Breast epithelium (tissue), 4 donors: ENCODE results near the gene KLC1. TPM values are rescaled to one million over a fixed set of nuclear protein-coding genes. Genes with fewer than 3 reads are reported as not detected.

ENCODE experiments used
- DNase-seq, 2 donors: peaks; one replicate each; pipeline ENCODE4 v3.0.0-alpha.2; 2019; ENCODE audit warnings: low spot score in 2 of 2
- H3K27ac ChIP-seq, 2 donors: fragments of 200-600 bp; sonication (generic) in 1 of 2; one replicate each; pipeline ENCODE4 v1.5.1; 2016 to 2019; ENCODE audit warnings: mild to moderate bottlenecking in 1 of 2
- H3K27me3 ChIP-seq, 2 donors: fragments of 200-600 bp; sonication (generic) in 1 of 2; one replicate each; pipeline versions ENCODE4 v1.5.1 to v1.6.0; 2017 to 2019; ENCODE audit warnings: control low read depth in 1 of 2, mild to moderate bottlenecking in 1 of 2
- H3K36me3 ChIP-seq: fragments of 200-600 bp; one replicate; pipeline ENCODE4 v1.5.1; 2019
- H3K4me1 ChIP-seq, 2 donors: fragments of 200-600 bp; sonication (generic); one replicate each; pipeline ENCODE4 v1.5.1; 2016 to 2019; ENCODE audit warnings: control low read depth in 1 of 2
- H3K4me3 ChIP-seq, 3 donors: fragments of 200-600 bp; sonication (generic); 1 replicate in 2 of 3; 2 replicates in 1 of 3; pipeline ENCODE4 v1.5.1; 2016 to 2019; ENCODE audit warnings: mild to moderate bottlenecking in 3 of 3, moderate library complexity in 2 of 3
- H3K9me3 ChIP-seq, 2 donors: fragments of 200-600 bp; sonication (generic) in 1 of 2; one replicate each; pipeline ENCODE4 v1.5.1; 2016 to 2019; ENCODE audit warnings: control low read depth in 1 of 2
- POLR2A ChIP-seq: fragments of 450-650 bp; IDR thresholded peaks from one replicate; pipeline ENCODE4 v1.6.1; 2016; ENCODE audit warnings: antibody characterized with exemption, mild to moderate bottlenecking, moderate library complexity
- POLR2AphosphoS5 ChIP-seq, 3 donors: sonication (generic); formaldehyde crosslinking; IDR thresholded peaks; one replicate each; pipeline ENCODE4 v1.6.1; 2017; ENCODE audit warnings: antibody characterized with exemption in 3 of 3
- intact Hi-C: fragments of 100-400 bp; cut with DNase I; formaldehyde crosslinking; loops from one replicate; pipeline ENCODE4 v1.15.1; 2023; ENCODE audit warnings: low total_unique reads
- total RNA-seq, 3 donors: library from RNA; depleted of rRNA; stranded (reverse); fragments of >200 nt; gene quantifications; one replicate each; pipeline ENCODE4 v1.1.0, GENCODE V29; 2016
- TF ChIP-seq, protein P1 (sequence below), 3 donors: fragments of 450-650 bp; IDR thresholded peaks; one replicate each; pipeline ENCODE4 v1.5.1; 2016 to 2017; ENCODE audit warnings: antibody characterized with exemption in 3 of 3, mild to moderate bottlenecking in 3 of 3, moderate library complexity in 3 of 3

The KLC1 gene
- total RNA-seq, 3 donors from 2014 or later: 222 to 275 (median 253) TPM

DNA sequence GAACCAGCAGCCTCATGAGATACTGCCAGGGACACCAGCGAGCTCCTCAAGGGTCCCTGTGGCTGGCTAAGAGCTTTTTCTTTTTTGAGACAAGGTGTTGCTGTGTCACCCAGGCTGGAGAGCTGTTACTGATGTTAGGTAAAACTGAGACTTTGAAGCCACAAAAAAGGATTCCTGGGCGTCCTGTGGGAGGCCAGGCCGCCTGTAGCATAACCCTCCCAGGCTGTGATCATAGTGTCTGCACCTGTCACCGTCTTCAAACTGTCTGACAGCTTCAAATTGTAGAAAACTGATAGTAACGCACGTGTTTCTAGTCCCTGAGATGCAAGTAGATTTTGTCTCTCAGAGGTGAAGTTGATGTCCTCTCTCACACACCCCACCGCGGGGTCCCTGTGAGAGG is 90.7 kb downstream of the KLC1 start:
- intact Hi-C loops: no loop called here
- Histone ChIP-seq H3K27ac (no peak overlapping the region), H3K4me1 (peaks cover 4 to 14% of the 10 kb centered on the region in 2 donors)

DNA sequence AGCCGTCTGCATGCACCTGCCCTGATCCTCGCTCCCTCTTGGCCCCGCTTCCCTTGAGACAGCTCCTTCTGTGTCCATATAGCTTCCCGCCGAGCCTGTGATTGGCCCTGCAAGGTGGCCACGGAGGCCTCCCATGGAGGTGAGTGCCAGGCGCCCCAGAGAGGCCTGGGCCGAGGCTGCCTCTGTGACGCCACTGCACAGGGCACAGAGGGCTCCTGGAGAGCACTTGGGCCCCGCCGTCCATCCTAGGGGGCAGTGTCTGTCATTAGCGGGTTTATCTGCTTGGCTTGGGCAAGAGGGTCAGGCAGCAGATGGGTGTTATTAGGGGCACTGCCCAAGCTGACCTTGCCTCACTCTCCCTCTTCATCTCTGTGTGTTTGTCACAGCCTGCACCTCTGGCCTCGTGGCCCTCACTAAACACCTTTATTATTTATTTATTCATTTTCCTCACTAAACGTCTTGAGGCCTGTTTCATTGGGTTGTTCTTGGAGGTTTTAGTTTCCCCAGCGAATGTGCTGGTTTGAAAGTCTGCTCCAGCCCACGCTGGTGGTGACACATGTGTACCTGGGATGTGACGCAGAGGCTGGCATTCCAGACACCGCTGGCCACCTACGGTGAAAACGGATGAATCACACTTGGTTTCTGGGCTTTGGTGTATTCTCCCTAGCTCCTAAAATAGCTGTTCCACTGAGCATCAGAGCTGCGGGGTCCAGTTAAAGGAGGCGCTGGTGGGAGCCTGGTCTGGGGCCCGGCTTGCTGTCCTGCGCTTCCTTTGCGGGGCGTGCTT is 92.5 kb downstream of the KLC1 start:
- intact Hi-C loops: no loop called here
- Histone ChIP-seq H3K9me3 (no peaks in the 10 kb centered on the region), H3K4me3 (no peak overlapping the region), H3K4me1 (peaks cover 4 to 14% of the 10 kb centered on the region in 2 donors), H3K36me3 (no peaks in the 10 kb centered on the region), H3K27me3 (no peaks in the 10 kb centered on the region), H3K27ac (peak overlapping the region in 1 of 2 donors; percentile 33)
- peak in 1 of 2 donors; percentile 80 for DNase-seq
- TF ChIP-seq POLR2A (no peak), POLR2AphosphoS5 (IDR thresholded peaks at IDR 0.05) (no peak)
- TF ChIP-seq, protein P1, sequence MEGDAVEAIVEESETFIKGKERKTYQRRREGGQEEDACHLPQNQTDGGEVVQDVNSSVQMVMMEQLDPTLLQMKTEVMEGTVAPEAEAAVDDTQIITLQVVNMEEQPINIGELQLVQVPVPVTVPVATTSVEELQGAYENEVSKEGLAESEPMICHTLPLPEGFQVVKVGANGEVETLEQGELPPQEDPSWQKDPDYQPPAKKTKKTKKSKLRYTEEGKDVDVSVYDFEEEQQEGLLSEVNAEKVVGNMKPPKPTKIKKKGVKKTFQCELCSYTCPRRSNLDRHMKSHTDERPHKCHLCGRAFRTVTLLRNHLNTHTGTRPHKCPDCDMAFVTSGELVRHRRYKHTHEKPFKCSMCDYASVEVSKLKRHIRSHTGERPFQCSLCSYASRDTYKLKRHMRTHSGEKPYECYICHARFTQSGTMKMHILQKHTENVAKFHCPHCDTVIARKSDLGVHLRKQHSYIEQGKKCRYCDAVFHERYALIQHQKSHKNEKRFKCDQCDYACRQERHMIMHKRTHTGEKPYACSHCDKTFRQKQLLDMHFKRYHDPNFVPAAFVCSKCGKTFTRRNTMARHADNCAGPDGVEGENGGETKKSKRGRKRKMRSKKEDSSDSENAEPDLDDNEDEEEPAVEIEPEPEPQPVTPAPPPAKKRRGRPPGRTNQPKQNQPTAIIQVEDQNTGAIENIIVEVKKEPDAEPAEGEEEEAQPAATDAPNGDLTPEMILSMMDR (IDR thresholded peaks at IDR 0.05): no peak

More for the DNA sequence above, 90.7 kb downstream of the KLC1 start:
- Histone ChIP-seq H3K4me3 (no peak overlapping the region), H3K9me3 (no peaks in the 10 kb centered on the region), H3K27me3 (no peaks in the 10 kb centered on the region), H3K36me3 (no peaks in the 10 kb centered on the region)
- no peak for DNase-seq
- TF ChIP-seq, protein P1 (IDR thresholded peaks at IDR 0.05): no peak
- TF ChIP-seq POLR2A: no peak
- no peak for TF ChIP-seq POLR2AphosphoS5 (IDR thresholded peaks at IDR 0.05)

DNA sequence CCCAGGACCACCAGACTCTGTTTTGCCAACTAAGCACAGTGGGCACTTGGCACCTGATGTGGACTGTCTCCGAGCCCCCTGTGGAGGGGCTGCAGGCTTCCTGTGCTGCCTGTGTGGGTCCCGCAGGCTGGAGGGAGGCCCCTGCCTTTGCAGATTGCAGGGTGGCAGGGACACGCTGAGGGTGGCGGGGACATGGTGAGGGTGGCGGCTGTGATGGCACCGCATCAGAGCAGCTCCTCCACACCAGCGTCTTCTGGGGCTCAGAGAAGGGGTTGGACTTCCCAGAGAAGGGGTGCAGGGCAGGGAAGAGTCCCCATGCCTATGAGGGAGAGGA is 94.7 kb downstream of the KLC1 start:
- Histone ChIP-seq H3K27ac (peak overlapping the region; percentile 14 to 59), H3K4me1 (peaks cover 0 to 20% of the 10 kb centered on the region in 2 donors), H3K9me3 (no peaks in the 10 kb centered on the region), H3K4me3 (peak overlapping the region in 1 of 3 donors; percentile 9), H3K27me3 (no peaks in the 10 kb centered on the region), H3K36me3 (no peaks in the 10 kb centered on the region)
- TF ChIP-seq POLR2A (no peak), POLR2AphosphoS5 (IDR thresholded peaks at IDR 0.05) (no peak)
- TF ChIP-seq, protein P1 (IDR thresholded peaks at IDR 0.05): no peak
- intact Hi-C loops: no loop called here
- DNase-seq: no peak

DNA sequence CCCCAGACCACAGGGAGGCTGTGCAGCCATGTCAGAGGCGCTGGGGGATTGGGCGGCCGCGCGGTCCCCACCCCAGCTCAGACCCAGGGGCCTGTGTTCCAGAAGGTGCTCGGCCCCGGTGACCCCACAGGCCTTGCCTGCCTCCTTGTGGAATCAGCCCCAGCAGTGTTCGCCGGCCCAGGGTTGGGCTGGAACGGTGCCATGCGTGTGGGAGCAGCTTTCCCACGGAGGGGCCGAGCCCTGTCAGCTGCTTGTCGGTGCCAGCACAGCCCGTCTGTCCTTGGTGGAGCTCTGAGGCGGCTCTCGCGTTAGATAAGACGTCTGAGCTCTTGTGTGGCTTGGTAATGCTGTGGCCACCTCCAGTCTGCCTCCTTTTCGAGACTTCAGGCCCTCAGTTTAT is 95.1 kb downstream of the KLC1 start:
- H3K36me3 ChIP-seq: no peaks in the 10 kb centered on the region
- no peak for DNase-seq
- no peak overlapping the region for H3K4me3 ChIP-seq
- no peaks in the 10 kb centered on the region for H3K27me3 ChIP-seq
- TF ChIP-seq POLR2A (no peak), POLR2AphosphoS5 (IDR thresholded peaks at IDR 0.05) (no peak)
- TF ChIP-seq, protein P1 (IDR thresholded peaks at IDR 0.05): no peak
- H3K9me3 ChIP-seq: no peaks in the 10 kb centered on the region
- H3K27ac ChIP-seq: peak overlapping the region; percentile 14 to 59
- intact Hi-C loops: no loop called here
- H3K4me1 ChIP-seq: peaks cover 0 to 23% of the 10 kb centered on the region in 2 donors

DNA sequence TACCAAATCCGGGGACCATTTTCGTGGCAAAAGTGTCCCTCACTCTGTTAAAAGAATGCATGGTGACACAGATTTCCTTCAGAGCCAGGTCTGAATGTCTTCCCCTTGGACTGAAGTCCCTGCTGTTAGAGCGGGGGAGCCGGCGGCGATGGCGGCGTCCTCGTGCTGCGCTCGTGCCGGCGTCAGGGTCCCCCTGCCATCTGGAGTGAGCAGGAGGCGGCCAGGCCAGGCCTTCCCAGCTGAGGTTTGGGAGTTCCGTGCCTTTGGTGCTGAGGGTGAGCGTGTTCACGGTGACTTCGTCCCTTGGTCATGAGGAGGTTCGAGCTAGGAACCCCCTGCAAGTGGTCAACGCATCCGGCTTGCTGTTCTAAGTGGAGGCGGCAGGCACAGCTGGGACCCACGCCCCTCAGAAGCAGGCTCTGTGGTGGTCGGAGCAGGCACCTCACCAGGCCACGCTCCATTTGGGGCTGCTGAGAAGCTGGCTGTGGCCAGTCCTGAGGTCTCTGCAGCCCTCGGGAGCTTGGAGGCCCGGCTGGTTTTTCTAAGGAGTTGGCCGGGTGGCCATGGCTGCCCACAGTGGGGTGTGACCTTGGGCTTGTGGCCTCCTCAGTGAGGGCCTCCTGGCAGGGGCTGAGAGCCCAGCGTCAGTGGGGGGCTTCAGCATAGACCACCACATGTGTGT is 96.1 kb downstream of the KLC1 start:
- Histone ChIP-seq H3K27ac (no peak overlapping the region), H3K27me3 (no peaks in the 10 kb centered on the region), H3K9me3 (no peaks in the 10 kb centered on the region), H3K4me1 (peaks cover 0 to 32% of the 10 kb centered on the region in 2 donors), H3K36me3 (no peaks in the 10 kb centered on the region), H3K4me3 (no peak overlapping the region)
- no peak for DNase-seq
- intact Hi-C loops: no loop called here
- TF ChIP-seq POLR2A: no peak
- no peak for TF ChIP-seq POLR2AphosphoS5 (IDR thresholded peaks at IDR 0.05)
- TF ChIP-seq, protein P1 (IDR thresholded peaks at IDR 0.05): no peak
